Measurements from ENCODE around the gene LLGL1. TPM values are rescaled to one million over a fixed set of nuclear protein-coding genes. Genes with fewer than 3 reads are reported as not detected.

LLGL1 gene
- 17.2 and 23.9 TPM in 2 replicates for total RNA-seq

- DNase-seq (ENCODE audit: low read depth in 2 of 2): peak; percentile 84 to 97
Observed at GRCh38 chr17:18225121-18225641, at the start of gene LLGL1. Gene LLGL1 (plus strand): TSS chr17:18225635. CDS start chr17:18225683, 48 bp downstream.

GRCh38 chr17:18176176-18176575 is 49.3 kb upstream of the LLGL1 start:
- DNase-seq (ENCODE audit: low read depth in 2 of 2): no peak

- no peak for DNase-seq (ENCODE audit: low read depth in 2 of 2)
Observed at GRCh38 chr17:18177133-18177532, 48.3 kb upstream of the LLGL1 start.

- DNase-seq (ENCODE audit: low read depth in 2 of 2): no peak
Observed at GRCh38 chr17:18177722-18178121, 47.7 kb upstream of the LLGL1 start.

- no peak for DNase-seq (ENCODE audit: low read depth in 2 of 2)
Observed at GRCh38 chr17:18179196-18179595, 46.2 kb upstream of the LLGL1 start.

- no peak for DNase-seq (ENCODE audit: low read depth in 2 of 2)
Observed at GRCh38 chr17:18179804-18180203, 45.6 kb upstream of the LLGL1 start.

- DNase-seq (ENCODE audit: low read depth in 2 of 2): no peak
Observed at GRCh38 chr17:18181358-18181757, 44.1 kb upstream of the LLGL1 start.

GRCh38 chr17:18182110-18182977 is 43.1 kb upstream of the LLGL1 start:
- DNase-seq (ENCODE audit: low read depth in 2 of 2): no peak

GRCh38 chr17:18182978-18183333 is 42.5 kb upstream of the LLGL1 start:
- peak in 1 of 2 donors; percentile 83 for DNase-seq (ENCODE audit: low read depth in 2 of 2)

GRCh38 chr17:18183334-18184142 is 41.9 kb upstream of the LLGL1 start, which contains the start of gene ALKBH5:
Gene ALKBH5 (plus strand): TSS chr17:18183828. CDS start chr17:18184244, 416 bp downstream.
- peak; percentile 99 to 100 for DNase-seq (ENCODE audit: low read depth in 2 of 2)

GRCh38 chr17:18184143-18185031 is 41.0 kb upstream of the LLGL1 start:
- peak in 1 of 2 donors; percentile 55 for DNase-seq (ENCODE audit: low read depth in 2 of 2)

- peak in 1 of 2 donors; percentile 3 for DNase-seq (ENCODE audit: low read depth in 2 of 2)
Observed at GRCh38 chr17:18185391-18185790, 40.0 kb upstream of the LLGL1 start.

- peak in 1 of 2 donors; percentile 42 for DNase-seq (ENCODE audit: low read depth in 2 of 2)
Observed at GRCh38 chr17:18185832-18186626, 39.4 kb upstream of the LLGL1 start.

- DNase-seq (ENCODE audit: low read depth in 2 of 2): peak in 1 of 2 donors; percentile 13
Observed at GRCh38 chr17:18186627-18186982, 38.8 kb upstream of the LLGL1 start.

- no peak for DNase-seq (ENCODE audit: low read depth in 2 of 2)
Observed at GRCh38 chr17:18187226-18187625, 38.2 kb upstream of the LLGL1 start.

- DNase-seq (ENCODE audit: low read depth in 2 of 2): peak in 1 of 2 donors; percentile 60
Observed at GRCh38 chr17:18187821-18188761, 37.3 kb upstream of the LLGL1 start.

- no peak for DNase-seq (ENCODE audit: low read depth in 2 of 2)
Observed at GRCh38 chr17:18190628-18191235, 34.7 kb upstream of the LLGL1 start.

- peak in 1 of 2 donors; percentile 77 for DNase-seq (ENCODE audit: low read depth in 2 of 2)
Observed at GRCh38 chr17:18191236-18191667, 34.2 kb upstream of the LLGL1 start.

GRCh38 chr17:18191967-18192366 is 33.5 kb upstream of the LLGL1 start:
- peak in 1 of 2 donors; percentile 15 for DNase-seq (ENCODE audit: low read depth in 2 of 2)
